HG02970 (cell line): ENCODE data around the gene IQCE.

Experiments
- ATAC-seq: cut with Tn5 transposase; IDR thresholded peaks from one replicate; pipeline ENCODE4 v1.9.1; 2021; ENCODE audit warnings: mild to moderate bottlenecking, moderate library complexity, moderate number of reproducible peaks; ENCODE audit not compliant: unreplicated experiment, low FRiP score

IQCE gene

GRCh38 chr7:2611922-2612321 lies 53.1 kb downstream of the IQCE start:
- ATAC-seq, result no peak

- ATAC-seq, result no peak
These were observed 53.8 kb downstream of the IQCE start for GRCh38 chr7:2612445-2613097.

GRCh38 chr7:2613098-2613930 lies 54.5 kb downstream of the IQCE start:
- no peak for ATAC-seq

- no peak for ATAC-seq
These were observed 55.3 kb downstream of the IQCE start for GRCh38 chr7:2613931-2614600.

- ATAC-seq, result no peak
These were observed 56.0 kb downstream of the IQCE start for GRCh38 chr7:2614631-2615330.

GRCh38 chr7:2616387-2617324 lies 57.9 kb downstream of the IQCE start:
- no peak for ATAC-seq

GRCh38 chr7:2617325-2617905 lies 58.6 kb downstream of the IQCE start:
- ATAC-seq, result no peak

GRCh38 chr7:2619116-2619515 lies 60.3 kb downstream of the IQCE start:
- ATAC-seq, result no peak

GRCh38 chr7:2621061-2621828 lies 62.5 kb downstream of the IQCE start:
- no peak for ATAC-seq

- no peak for ATAC-seq
These were observed 63.3 kb downstream of the IQCE start for GRCh38 chr7:2621948-2622640.

GRCh38 chr7:2622869-2623697 lies 64.3 kb downstream of the IQCE start:
- ATAC-seq, result no peak

GRCh38 chr7:2623698-2624014 lies 64.9 kb downstream of the IQCE start:
- no peak for ATAC-seq

- ATAC-seq, result no peak
These were observed 65.6 kb downstream of the IQCE start for GRCh38 chr7:2624293-2624886.

GRCh38 chr7:2626498-2627117 lies 67.8 kb downstream of the IQCE start:
- no peak for ATAC-seq

GRCh38 chr7:2627258-2628129 lies 68.7 kb downstream of the IQCE start:
- no peak for ATAC-seq

- ATAC-seq, result no peak
These were observed 69.3 kb downstream of the IQCE start for GRCh38 chr7:2628130-2628482.
